Panc1 (cell line): ENCODE measurements around the gene MTUS2. TPM values are rescaled to one million over a fixed set of nuclear protein-coding genes. Genes with fewer than 3 reads are reported as not detected.

ENCODE experiments used
- ATAC-seq: fragments of 200-7000 bp; cut with Tn5 transposase; 2 replicates; pipeline ENCODE4 v1.9.1; 2020; ENCODE audit warnings: mild to moderate bottlenecking, moderate library complexity
- BruUV-seq: library from RNA; stranded (reverse); fragments of 400-500 nt; replicated peaks from 2 replicates; lab custom pipeline; 2021; lab: Mats Ljungman, UMichigan
- CTCF ChIA-PET: fragments of 300-600 bp; sonication (Branson Sonifier 250); formaldehyde crosslinking; loops from one replicate; lab custom pipeline; 2022; ENCODE audit warnings: antibody characterized with exemption; lab: Charles Lee
- POLR2A ChIA-PET: fragments of 300-600 bp; sonication (Branson Sonifier 250); formaldehyde crosslinking; loops from one replicate; lab custom pipeline; 2022; ENCODE audit warnings: antibody characterized with exemption; lab: Charles Lee
- DNase-seq: peaks from one replicate; pipeline ENCODE4 v3.0.0-alpha.2; 2010; ENCODE audit warnings: low read depth, low spot score
- H3K27ac ChIP-seq: 2 replicates; pipeline ENCODE4 v1.5.1; 2011; ENCODE audit warnings: mild to moderate bottlenecking, low read length, inconsistent platforms
- H3K27me3 ChIP-seq: fragments of 200-500 bp; sonication (Bioruptor generic); 2 replicates; pipeline ENCODE4 v1.6.0; 2014; ENCODE audit warnings: low read length, inconsistent platforms; ENCODE audit not compliant: control insufficient read depth, insufficient read depth
- H3K36me3 ChIP-seq: fragments of 200-500 bp; sonication (Bioruptor generic); 2 replicates; pipeline ENCODE4 v1.5.1; 2014; ENCODE audit warnings: inconsistent platforms, mild to moderate bottlenecking, low read length, moderate library complexity; ENCODE audit not compliant: control insufficient read depth, insufficient read depth
- H3K4me1 ChIP-seq: 2 replicates; pipeline ENCODE4 v1.5.1; 2011; ENCODE audit warnings: inconsistent platforms, mild to moderate bottlenecking, low read length, moderate library complexity; ENCODE audit not compliant: control insufficient read depth, insufficient read depth
- H3K4me3 ChIP-seq, 2 experiments: 2 replicates each; pipeline ENCODE4 v1.5.1; 2011 to 2012; ENCODE audit warnings: low read depth in 2 of 2, low read length in 2 of 2, mild to moderate bottlenecking in 2 of 2, inconsistent platforms in 1 of 2, moderate library complexity in 1 of 2
- H3K9me3 ChIP-seq: fragments of 200-500 bp; sonication (Bioruptor generic); 2 replicates; pipeline ENCODE4 v1.5.1; 2014; ENCODE audit warnings: low read depth, mild to moderate bottlenecking, inconsistent platforms, low read length, moderate library complexity; ENCODE audit not compliant: control insufficient read depth, insufficient read depth
- POLR2AphosphoS5 ChIP-seq: IDR thresholded peaks from 2 replicates; pipeline ENCODE4 v1.6.1; 2012; ENCODE audit warnings: mild to moderate bottlenecking, low read depth, low read length, moderate library complexity
- SIN3A ChIP-seq: IDR thresholded peaks from 2 replicates; pipeline ENCODE4 v1.6.1; 2012; ENCODE audit warnings: low read depth, mild to moderate bottlenecking, low read length, moderate library complexity, borderline replicate concordance; ENCODE audit not compliant: insufficient read depth
- TCF7L2 ChIP-seq: IDR thresholded peaks from 2 replicates; pipeline ENCODE4 v1.6.1; 2011; ENCODE audit warnings: mild to moderate bottlenecking, low read depth, low read length, inconsistent platforms
- in situ Hi-C: cut with HindIII; loops from 2 replicates; pipeline ENCODE4 v1.10.0; 2016; ENCODE audit warnings: low sequenced_read_pairs, low pct_unique_long_range_greater_than_20kb
- intact Hi-C: fragments of 100-400 bp; cut with micrococcal nuclease; formaldehyde crosslinking; loops from one replicate; pipeline ENCODE4 v1.10.0; 2022; ENCODE audit not compliant: unreplicated experiment
- total RNA-seq: library from RNA; stranded (reverse); gene quantifications from one replicate; pipeline ENCODE4 v1.2.1, GENCODE V29; 2021; ENCODE audit not compliant: unreplicated experiment
- TF ChIP-seq, protein P1 (sequence below): fragments of 450-650 bp; IDR thresholded peaks from 2 replicates; pipeline ENCODE4 v1.5.1; 2017; ENCODE audit warnings: mild to moderate bottlenecking
- TF ChIP-seq, protein P2 (sequence below), 2 experiments: IDR thresholded peaks; 2 replicates each; pipeline ENCODE4 v1.6.1; 2011 to 2012; ENCODE audit warnings: low read depth in 2 of 2, control low read depth in 1 of 2, low read length in 1 of 2, mild to moderate bottlenecking in 1 of 2, moderate library complexity in 1 of 2; ENCODE audit not compliant: insufficient read depth in 1 of 2

The MTUS2 gene
- total RNA-seq, 1 experiment from 2014 or later, result 0.05 TPM

DNA sequence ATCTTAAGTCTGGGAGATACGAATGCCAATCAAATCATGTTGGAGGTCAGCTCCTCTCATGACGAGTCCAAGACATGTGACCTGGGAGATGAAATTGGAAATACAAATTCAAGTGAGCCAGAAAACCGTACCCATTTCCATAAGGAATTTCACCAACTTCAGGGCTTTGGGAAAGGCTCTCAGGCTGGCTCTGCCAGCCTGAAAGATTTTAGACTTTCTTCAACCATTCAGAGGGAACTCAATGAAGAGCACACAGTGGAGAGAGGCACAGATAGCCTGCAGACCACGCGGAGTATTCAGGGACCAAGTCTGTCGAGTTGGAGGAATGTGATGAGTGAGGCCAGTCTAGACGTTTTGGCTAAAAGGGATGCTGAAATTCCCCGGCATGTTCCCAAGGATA, 204.6 kb downstream of the MTUS2 start:
- ChIA-PET POLR2A (no interaction called here), CTCF (no interaction called here)
- Histone ChIP-seq H3K4me3 (no peak overlapping the region), H3K9me3 (no peaks in the 10 kb centered on the region), H3K4me1 (no peaks in the 10 kb centered on the region), H3K27me3 (no peaks in the 10 kb centered on the region), H3K27ac (no peak overlapping the region), H3K36me3 (no peaks in the 10 kb centered on the region)
- no TSS peak for BruUV-seq
- in situ Hi-C loops (no loop called here), intact Hi-C loops (no loop called here)
- ATAC-seq, result no peak
- DNase-seq, result no peak
- no peak for TF ChIP-seq TCF7L2
- TF ChIP-seq, protein P1, sequence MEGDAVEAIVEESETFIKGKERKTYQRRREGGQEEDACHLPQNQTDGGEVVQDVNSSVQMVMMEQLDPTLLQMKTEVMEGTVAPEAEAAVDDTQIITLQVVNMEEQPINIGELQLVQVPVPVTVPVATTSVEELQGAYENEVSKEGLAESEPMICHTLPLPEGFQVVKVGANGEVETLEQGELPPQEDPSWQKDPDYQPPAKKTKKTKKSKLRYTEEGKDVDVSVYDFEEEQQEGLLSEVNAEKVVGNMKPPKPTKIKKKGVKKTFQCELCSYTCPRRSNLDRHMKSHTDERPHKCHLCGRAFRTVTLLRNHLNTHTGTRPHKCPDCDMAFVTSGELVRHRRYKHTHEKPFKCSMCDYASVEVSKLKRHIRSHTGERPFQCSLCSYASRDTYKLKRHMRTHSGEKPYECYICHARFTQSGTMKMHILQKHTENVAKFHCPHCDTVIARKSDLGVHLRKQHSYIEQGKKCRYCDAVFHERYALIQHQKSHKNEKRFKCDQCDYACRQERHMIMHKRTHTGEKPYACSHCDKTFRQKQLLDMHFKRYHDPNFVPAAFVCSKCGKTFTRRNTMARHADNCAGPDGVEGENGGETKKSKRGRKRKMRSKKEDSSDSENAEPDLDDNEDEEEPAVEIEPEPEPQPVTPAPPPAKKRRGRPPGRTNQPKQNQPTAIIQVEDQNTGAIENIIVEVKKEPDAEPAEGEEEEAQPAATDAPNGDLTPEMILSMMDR, result no peak
- no peak for TF ChIP-seq SIN3A
- no peak for TF ChIP-seq POLR2AphosphoS5
- TF ChIP-seq, protein P2, sequence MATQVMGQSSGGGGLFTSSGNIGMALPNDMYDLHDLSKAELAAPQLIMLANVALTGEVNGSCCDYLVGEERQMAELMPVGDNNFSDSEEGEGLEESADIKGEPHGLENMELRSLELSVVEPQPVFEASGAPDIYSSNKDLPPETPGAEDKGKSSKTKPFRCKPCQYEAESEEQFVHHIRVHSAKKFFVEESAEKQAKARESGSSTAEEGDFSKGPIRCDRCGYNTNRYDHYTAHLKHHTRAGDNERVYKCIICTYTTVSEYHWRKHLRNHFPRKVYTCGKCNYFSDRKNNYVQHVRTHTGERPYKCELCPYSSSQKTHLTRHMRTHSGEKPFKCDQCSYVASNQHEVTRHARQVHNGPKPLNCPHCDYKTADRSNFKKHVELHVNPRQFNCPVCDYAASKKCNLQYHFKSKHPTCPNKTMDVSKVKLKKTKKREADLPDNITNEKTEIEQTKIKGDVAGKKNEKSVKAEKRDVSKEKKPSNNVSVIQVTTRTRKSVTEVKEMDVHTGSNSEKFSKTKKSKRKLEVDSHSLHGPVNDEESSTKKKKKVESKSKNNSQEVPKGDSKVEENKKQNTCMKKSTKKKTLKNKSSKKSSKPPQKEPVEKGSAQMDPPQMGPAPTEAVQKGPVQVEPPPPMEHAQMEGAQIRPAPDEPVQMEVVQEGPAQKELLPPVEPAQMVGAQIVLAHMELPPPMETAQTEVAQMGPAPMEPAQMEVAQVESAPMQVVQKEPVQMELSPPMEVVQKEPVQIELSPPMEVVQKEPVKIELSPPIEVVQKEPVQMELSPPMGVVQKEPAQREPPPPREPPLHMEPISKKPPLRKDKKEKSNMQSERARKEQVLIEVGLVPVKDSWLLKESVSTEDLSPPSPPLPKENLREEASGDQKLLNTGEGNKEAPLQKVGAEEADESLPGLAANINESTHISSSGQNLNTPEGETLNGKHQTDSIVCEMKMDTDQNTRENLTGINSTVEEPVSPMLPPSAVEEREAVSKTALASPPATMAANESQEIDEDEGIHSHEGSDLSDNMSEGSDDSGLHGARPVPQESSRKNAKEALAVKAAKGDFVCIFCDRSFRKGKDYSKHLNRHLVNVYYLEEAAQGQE (IDR thresholded peaks at IDR 0.05; ENCODE audit: insufficient read depth in 1 of 2, low read depth in 2 of 2, low read length in 1 of 2), result no peak

DNA sequence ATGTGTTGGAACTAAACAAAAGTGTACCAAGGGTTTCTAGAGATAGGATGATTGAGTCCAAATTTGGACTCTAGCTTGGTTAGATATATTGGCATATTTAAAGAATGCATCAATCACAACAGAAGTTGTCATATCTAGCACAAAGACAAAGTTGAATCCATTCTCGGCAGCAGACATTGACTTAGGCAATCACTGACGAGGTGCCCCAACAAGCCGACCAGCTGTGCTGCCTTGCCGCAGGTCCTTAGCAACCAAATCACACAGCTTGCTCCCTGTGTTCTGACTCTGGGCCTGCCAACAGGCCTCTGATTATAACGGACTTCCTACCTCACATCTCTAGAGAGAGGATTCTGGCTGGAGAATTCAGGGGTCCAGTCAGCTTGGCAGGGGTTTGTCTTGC, 208.7 kb downstream of the MTUS2 start:
- Histone ChIP-seq H3K4me1 (no peaks in the 10 kb centered on the region), H3K36me3 (no peaks in the 10 kb centered on the region), H3K27me3 (no peaks in the 10 kb centered on the region), H3K9me3 (no peaks in the 10 kb centered on the region), H3K4me3 (no peak overlapping the region), H3K27ac (no peak overlapping the region)
- ChIA-PET CTCF (no interaction called here), POLR2A (no interaction called here)
- in situ Hi-C loops (no loop called here), intact Hi-C loops (no loop called here)
- ATAC-seq (no peak), DNase-seq (no peak)
- TF ChIP-seq, protein P2 (IDR thresholded peaks at IDR 0.05; ENCODE audit: insufficient read depth in 1 of 2, low read depth in 2 of 2, low read length in 1 of 2), result no peak
- TF ChIP-seq, protein P1, result no peak
- TF ChIP-seq SIN3A (no peak), TCF7L2 (no peak), POLR2AphosphoS5 (no peak)
- no TSS peak for BruUV-seq
